ENCODE data around the gene PHLPP1.

GRCh38 chr18:62781262-62781661 lies 65.9 kb downstream of the PHLPP1 start:
- TF ChIP-seq EZH2 (IDR thresholded peaks at IDR 0.05): no peak
- TF ChIP-seq POLR2AphosphoS5 (IDR thresholded peaks at IDR 0.05; ENCODE audit: borderline replicate concordance, low read depth, low read length): no peak
